Measurements from ENCODE around the gene IER5L. TPM values are rescaled to one million over a fixed set of nuclear protein-coding genes. Genes with fewer than 3 reads are reported as not detected.

The IER5L gene
- total and polyA plus RNA-seq, 2 of the 8 experiments (the other 6 are each of a cell fraction or from before 2014, with no cell fraction given), result 0.65 to 1.0 TPM

GRCh38 chr9:129145316-129145715, 32.7 kb downstream of the IER5L start:
- Histone ChIP-seq H3K4me1 (replicated peaks in 1 of 4; ENCODE audit: control insufficient read depth in 3 of 4, insufficient read depth in 4 of 4, low read length in 3 of 4) (peaks cover 32 to 51% (median 42%) of the 10 kb centered on the region in 4 experiments), H3K23ac (ENCODE audit: insufficient read length) (no peak overlapping the region), H2BK20ac (ENCODE audit: low read length) (peak overlapping the region; percentile 61; the same call in 1 of the 2 replicates), H2BK12ac (ENCODE audit: low read depth, low read length) (peak overlapping the region; percentile 55; the same call in 1 of the 2 replicates), H3K36me3 (ENCODE audit: control insufficient read depth in 2 of 4, insufficient read depth in 4 of 4, low read length in 3 of 4) (peaks cover 0 to 22% (median 6%) of the 10 kb centered on the region in 4 experiments; a peak in 4 of 8 replicates), H4K91ac (replicated peaks; ENCODE audit: insufficient read length, low read length) (no peak overlapping the region), H3K9ac (replicated peaks in 1 of 4; ENCODE audit: extremely low read depth in 1 of 4, low read depth in 3 of 4, low read length in 3 of 4) (peak overlapping the region in 2 of 4 experiments; percentile 20 to 31; a peak in 4 of 7 replicates), H3K27ac (ENCODE audit: low read depth, low read length) (no peak overlapping the region), H2BK15ac (ENCODE audit: low read length) (peak overlapping the region; percentile 72; the same call in 1 of the 2 replicates), H3K23me2 (ENCODE audit: low read depth, low read length) (peaks cover 2% of the 10 kb centered on the region; the same call in 1 of the 2 replicates), H3K56ac (replicated peaks; ENCODE audit: insufficient read length, low read depth, low read length) (no peak overlapping the region), H4K20me1 (replicated peaks in 1 of 2; ENCODE audit: control insufficient read depth in 1 of 2, insufficient read depth in 2 of 2, low read length in 2 of 2) (peaks cover 2 to 11% of the 10 kb centered on the region in 2 experiments), H3K4me3 (ENCODE audit: extremely low read depth in 1 of 4, insufficient read depth in 2 of 4, low read depth in 3 of 4, low read length in 4 of 4) (no peak overlapping the region), H3K14ac (ENCODE audit: insufficient read length) (no peak overlapping the region), H2BK120ac (replicated peaks; ENCODE audit: low read depth, low read length) (no peak overlapping the region), H2AK5ac (ENCODE audit: low read depth, low read length) (no peak overlapping the region), H3K79me2 (ENCODE audit: control insufficient read depth in 1 of 2, insufficient read depth in 2 of 2, low read length in 2 of 2) (peaks cover 2 to 11% of the 10 kb centered on the region in 2 experiments; a peak in 2 of 4 replicates), H4K8ac (ENCODE audit: extremely low read depth, insufficient read depth, low read length) (no peak overlapping the region), H3K9me3 (ENCODE audit: insufficient read depth in 2 of 2, low read depth in 1 of 2, low read length in 1 of 2) (no peaks in the 10 kb centered on the region), H3K79me1 (ENCODE audit: low read depth, low read length) (peaks cover 16% of the 10 kb centered on the region), H4K5ac (ENCODE audit: insufficient read length, low read depth, low read length) (no peak overlapping the region), H3K4me2 (ENCODE audit: insufficient read depth in 1 of 2, low read depth in 2 of 2, low read length in 2 of 2) (peak overlapping the region in 1 of 2 experiments; percentile 18; a peak in 2 of 4 replicates), H2BK5ac (ENCODE audit: low read depth, low read length) (peak overlapping the region; percentile 80; the same call in 1 of the 2 replicates), H3K4ac (replicated peaks; ENCODE audit: insufficient read length, low read depth, low read length) (no peak overlapping the region), H3K27me3 (replicated peaks in 1 of 4; ENCODE audit: control insufficient read depth in 3 of 4, extremely low read depth in 1 of 4, insufficient read depth in 3 of 4, low read length in 3 of 4) (no peaks in the 10 kb centered on the region), H2AFZ (ENCODE audit: low read length) (no peak overlapping the region), H3K18ac (ENCODE audit: extremely low read depth, low read length) (peak overlapping the region; percentile 38; the same call in 1 of the 2 replicates)
- POLR2A ChIA-PET (ENCODE audit: partially characterized antibody), result interaction anchor here (0.9 to 3.5 kb wide), 7 partner anchors 11 to 64 kb away, joined by 3 to 14 read pairs (median 5); partner anchors contain the start of gene IER5L
- FAIRE-seq, result no peak
- 83% methylated on average over 2 of the region's 2 CpGs; no CpG with 5 or more reads in 1 of the 2 experiments for WGBS, 2 experiments (ENCODE audit: extremely low coverage in 1 of 2, insufficient coverage in 1 of 2, insufficient read length in 1 of 2, insufficient replicate concordance in 2 of 2, low coverage in 1 of 2, low lambda C conversion rate in 2 of 2, missing lambda C conversion rate in 1 of 2)
- DNase-seq (ENCODE audit: low read depth in 1 of 2, low spot score in 2 of 2), result no peak
- CTCF ChIA-PET (ENCODE audit: partially characterized antibody), result interaction anchor here (0.5 to 36.8 kb wide), 7 partner anchors 15 to 1319 kb away, joined by 3 to 831 read pairs (median 3); partner anchors contain the start of gene IER5L
- no peak for TF ChIP-seq TAF1 (IDR thresholded peaks at IDR 0.05; ENCODE audit: low read depth, low read length)
- TF ChIP-seq RXRA (IDR thresholded peaks at IDR 0.05; ENCODE audit: insufficient read depth, low read depth, low read length), result no peak
- no peak for TF ChIP-seq SIX5 (IDR thresholded peaks at IDR 0.05; ENCODE audit: low read depth, low read length)
- no peak for TF ChIP-seq RBBP5 (IDR thresholded peaks at IDR 0.05; ENCODE audit: borderline replicate concordance, low read depth, low read length)
- TF ChIP-seq USF2 (IDR thresholded peaks at IDR 0.05; ENCODE audit: low read length), result no peak
- no peak for TF ChIP-seq CHD1 (IDR thresholded peaks at IDR 0.05; ENCODE audit: low read depth, low read length)
- TF ChIP-seq, protein P1, sequence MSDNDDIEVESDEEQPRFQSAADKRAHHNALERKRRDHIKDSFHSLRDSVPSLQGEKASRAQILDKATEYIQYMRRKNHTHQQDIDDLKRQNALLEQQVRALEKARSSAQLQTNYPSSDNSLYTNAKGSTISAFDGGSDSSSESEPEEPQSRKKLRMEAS (IDR thresholded peaks at IDR 0.05), result no peak
- TF ChIP-seq NRF1 (IDR thresholded peaks at IDR 0.05; ENCODE audit: low read depth, low read length), result no peak
- no peak for TF ChIP-seq BCL11A (IDR thresholded peaks at IDR 0.05; ENCODE audit: low read depth in 2 of 2, low read length in 2 of 2)
- TF ChIP-seq TCF12 (IDR thresholded peaks at IDR 0.05; ENCODE audit: low read depth, low read length), result no peak
- no peak for TF ChIP-seq EP300 (IDR thresholded peaks at IDR 0.05; ENCODE audit: borderline replicate concordance in 1 of 2, low read depth in 2 of 2, low read length in 2 of 2)
